Cardiac fibroblast (primary cell): ENCODE results near the gene CCER1.

Experiments used
- DNase-seq, 2 donors: peaks; one replicate each; pipeline versions ENCODE4 v3.0.0 to v3.0.0-alpha.2; 2010; ENCODE audit warnings: low read depth in 2 of 2
- H3K4me3 ChIP-seq, 2 donors: replicated peaks in 1 of 2; 1 replicate in 1 of 2; 2 replicates in 1 of 2; pipeline ENCODE4 v1.5.1; 2011; ENCODE audit warnings: low read depth in 2 of 2, low read length in 2 of 2, mild to moderate bottlenecking in 2 of 2, moderate library complexity in 1 of 2
- CTCF ChIP-seq: IDR thresholded peaks from one replicate; pipeline ENCODE4 v1.5.1; 2011; ENCODE audit warnings: low read depth, mild to moderate bottlenecking, low read length, inconsistent platforms

Gene CCER1

GRCh38 chr12:90969851-90970250 lies 14.9 kb upstream of the CCER1 start:
- no peak overlapping the region for H3K4me3 ChIP-seq
- TF ChIP-seq CTCF = no peak
- DNase-seq = no peak

DNA sequence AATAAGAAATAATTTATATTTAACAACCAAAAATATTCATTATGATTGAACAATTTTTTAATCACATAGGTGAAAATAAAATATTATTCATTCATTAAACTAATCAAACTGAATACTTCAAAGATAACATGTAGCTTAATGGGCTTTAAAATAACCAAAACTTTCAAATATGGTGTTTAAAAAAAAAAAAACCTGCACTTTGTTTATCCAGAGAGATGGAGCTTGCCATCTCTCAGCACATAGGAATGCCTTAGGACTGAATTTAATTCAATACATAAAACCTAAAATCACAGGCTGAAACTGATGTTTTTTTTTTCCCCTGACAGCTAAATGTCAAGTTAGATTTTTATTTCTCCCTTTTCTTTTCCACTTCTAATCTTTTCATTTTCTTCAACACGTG lies 14.4 kb upstream of the CCER1 start:
- DNase-seq = no peak
- no peak for TF ChIP-seq CTCF

DNA sequence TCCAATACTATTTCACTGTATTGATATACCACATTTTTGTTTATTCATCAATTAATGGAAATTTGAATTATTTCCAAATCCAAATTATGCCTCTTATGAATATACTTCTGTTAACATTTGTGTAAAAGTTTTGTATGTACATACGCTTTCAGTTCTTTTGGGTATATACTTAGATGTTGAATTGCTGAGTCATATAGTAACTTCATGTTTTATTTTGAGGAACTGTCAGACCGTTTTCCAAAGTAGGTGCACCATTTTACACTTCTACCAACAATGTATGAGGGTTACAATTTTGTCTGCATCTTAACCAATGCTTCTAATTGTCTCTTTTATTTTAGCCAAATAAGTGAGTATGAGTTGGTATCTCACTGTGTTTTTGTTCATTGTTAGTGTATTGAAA lies 10.2 kb upstream of the CCER1 start:
- no peak for DNase-seq
- TF ChIP-seq CTCF = no peak
- H3K4me3 ChIP-seq = no peak overlapping the region

More for the DNA sequence above, 14.4 kb upstream of the CCER1 start:
- H3K4me3 ChIP-seq = no peak overlapping the region

DNA sequence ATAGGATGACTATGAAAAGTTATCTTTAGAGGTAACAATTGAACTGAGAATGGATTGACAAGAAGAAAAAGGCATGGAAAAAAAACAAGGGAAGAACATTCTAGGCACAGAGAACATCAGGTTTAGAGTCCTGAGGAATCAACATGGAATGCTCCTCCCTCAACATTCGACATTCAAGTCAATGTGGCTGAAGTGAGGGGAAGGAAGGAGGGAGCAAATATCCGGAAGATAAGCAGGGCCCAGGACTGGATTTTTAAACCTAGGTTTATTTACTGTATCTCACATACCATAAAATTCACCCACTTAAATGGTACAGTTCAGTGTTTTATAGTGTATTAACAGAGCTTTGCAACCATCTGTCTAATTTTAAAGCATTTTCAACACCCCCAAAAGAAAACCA lies 9.6 kb upstream of the CCER1 start:
- TF ChIP-seq CTCF = no peak
- no peak for DNase-seq
- no peak overlapping the region for H3K4me3 ChIP-seq

DNA sequence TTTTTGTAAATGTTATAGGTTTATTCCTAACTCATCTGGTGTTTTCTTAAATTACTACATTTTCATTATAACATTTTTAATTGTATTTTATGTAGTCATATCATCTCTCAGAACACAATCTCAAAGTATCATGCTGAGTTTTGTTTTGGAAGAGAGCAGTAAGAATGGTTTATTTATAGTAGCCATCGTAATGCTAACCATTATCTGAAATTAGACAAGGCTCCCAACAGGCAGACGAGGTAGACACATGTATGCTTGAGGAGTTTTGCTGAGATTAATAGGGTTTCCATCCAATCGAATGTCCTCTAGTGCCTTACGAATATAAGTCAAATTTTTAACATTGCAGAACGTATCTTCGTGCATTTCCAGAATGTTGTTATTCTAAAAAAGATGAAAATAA lies 9.0 kb upstream of the CCER1 start:
- DNase-seq = no peak
- no peak overlapping the region for H3K4me3 ChIP-seq
- TF ChIP-seq CTCF = no peak

DNA sequence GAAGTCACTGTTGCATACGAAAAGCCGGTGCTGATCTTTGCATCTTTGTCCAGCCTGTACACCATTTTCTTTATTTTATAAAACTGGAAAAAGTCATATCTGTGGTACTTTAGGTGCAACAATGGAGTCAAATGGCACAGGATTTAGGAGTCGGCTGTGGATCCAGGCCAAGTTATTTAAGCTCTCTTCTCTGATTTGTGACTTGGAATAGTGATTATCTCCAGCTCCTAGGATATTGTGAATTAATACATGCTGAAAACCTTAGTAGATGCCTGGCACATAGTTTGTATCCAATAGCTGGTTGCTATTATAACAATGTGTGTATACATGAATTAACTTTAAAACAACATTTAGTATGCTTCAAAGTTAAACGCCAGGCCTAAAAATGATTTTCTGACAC lies 6.2 kb upstream of the CCER1 start:
- DNase-seq = no peak
- no peak for TF ChIP-seq CTCF
- H3K4me3 ChIP-seq = no peak overlapping the region

- peak; percentile 76 for DNase-seq
- no peak overlapping the region for H3K4me3 ChIP-seq
- TF ChIP-seq CTCF = peak; percentile 73
These were observed 4.7 kb upstream of the CCER1 start for GRCh38 chr12:90959538-90960139.
